ENCODE measurements around the gene STAC2. TPM values are rescaled to one million over a fixed set of nuclear protein-coding genes. Genes with fewer than 3 reads are reported as not detected.

STAC2 gene
- total RNA-seq, 2 experiments from 2014 or later, result not detected

- Mint-ChIP-seq H3K27ac (no peak overlapping the region), H3K4me1 (peaks cover 10% of the 10 kb centered on the region), H3K9me3 (no peaks in the 10 kb centered on the region), H3K27me3 (peaks cover 33% of the 10 kb centered on the region), H3K36me3 (ENCODE audit: low read depth) (no peaks in the 10 kb centered on the region), H3K4me3 (no peak overlapping the region)
- no peak for DNase-seq
- POLR2A ChIA-PET, result interaction anchor here (0.9 to 1.9 kb wide), 2 partner anchors 11 to 30 kb away, joined by 3 to 7 read pairs; partner anchors contain the start of gene RPL19
- CTCF ChIA-PET, result interaction anchor here (0.9 to 20.4 kb wide), 5 partner anchors 8 to 24 kb away, joined by 3 to 208 read pairs (median 7); no protein-coding TSS in a partner anchor
Measured at GRCh38 chr17:39230361-39230760, 4.6 kb upstream of the STAC2 start.

- POLR2A ChIA-PET, result interaction anchor here (1.9 kb wide), 1 partner anchor 29 kb away, joined by 7 read pairs; the partner anchor contains the start of gene RPL19
- no peak overlapping the region for H3K27ac Mint-ChIP-seq
- H3K9me3 Mint-ChIP-seq, result no peaks in the 10 kb centered on the region
- no peak for DNase-seq
- H3K4me1 Mint-ChIP-seq, result peaks cover 11% of the 10 kb centered on the region
- H3K4me3 Mint-ChIP-seq, result no peak overlapping the region
- H3K36me3 Mint-ChIP-seq (ENCODE audit: low read depth), result no peaks in the 10 kb centered on the region
- H3K27me3 Mint-ChIP-seq, result peaks cover 35% of the 10 kb centered on the region
- CTCF ChIA-PET, result interaction anchor here (1.9 to 20.4 kb wide), 2 partner anchors 9 to 23 kb away, joined by 7 to 208 read pairs; no protein-coding TSS in a partner anchor
Measured at GRCh38 chr17:39229274-39229913, 3.6 kb upstream of the STAC2 start.

- no peak for DNase-seq
- ChIA-PET POLR2A (interaction anchor here (0.7 to 1.4 kb wide), 2 partner anchors 13 to 18 kb away, joined by 3 read pairs; no protein-coding TSS in a partner anchor), CTCF (interaction anchor here (1.1 kb wide), 1 partner anchor 9 kb away, joined by 3 read pairs; no protein-coding TSS in a partner anchor)
- peaks cover 11% of the 10 kb centered on the region for H3K4me1 Mint-ChIP-seq
- H3K9me3 Mint-ChIP-seq, result no peaks in the 10 kb centered on the region
- no peaks in the 10 kb centered on the region for H3K36me3 Mint-ChIP-seq (ENCODE audit: low read depth)
- H3K4me3 Mint-ChIP-seq, result no peak overlapping the region
- H3K27ac Mint-ChIP-seq, result no peak overlapping the region
- peaks cover 54% of the 10 kb centered on the region for H3K27me3 Mint-ChIP-seq
Measured at GRCh38 chr17:39227364-39227919, 1.7 kb upstream of the STAC2 start.

- no peak overlapping the region for H3K27ac Mint-ChIP-seq
- peaks cover 46% of the 10 kb centered on the region for H3K27me3 Mint-ChIP-seq
- ChIA-PET CTCF (interaction anchor here (1.2 kb wide), 1 partner anchor 10 kb away, joined by 3 read pairs; no protein-coding TSS in a partner anchor), POLR2A (interaction anchor here (1.4 kb wide), 1 partner anchor 12 kb away, joined by 3 read pairs; no protein-coding TSS in a partner anchor)
- peaks cover 7% of the 10 kb centered on the region for H3K4me1 Mint-ChIP-seq
- no peaks in the 10 kb centered on the region for H3K36me3 Mint-ChIP-seq (ENCODE audit: low read depth)
- no peak for DNase-seq
- no peak overlapping the region for H3K4me3 Mint-ChIP-seq
- no peaks in the 10 kb centered on the region for H3K9me3 Mint-ChIP-seq
Measured at GRCh38 chr17:39225959-39226683, 376 bp upstream of the STAC2 start.

- Mint-ChIP-seq H3K4me1 (peaks cover 7% of the 10 kb centered on the region), H3K27me3 (peaks cover 46% of the 10 kb centered on the region), H3K9me3 (no peaks in the 10 kb centered on the region), H3K4me3 (no peak overlapping the region), H3K27ac (no peak overlapping the region), H3K36me3 (ENCODE audit: low read depth) (no peaks in the 10 kb centered on the region)
- CTCF ChIA-PET, result no interaction called here
- no peak for DNase-seq
- POLR2A ChIA-PET, result no interaction called here
Measured at GRCh38 chr17:39224778-39225307, 902 bp downstream of the STAC2 start.

- ChIA-PET POLR2A (no interaction called here), CTCF (no interaction called here)
- Mint-ChIP-seq H3K4me1 (peaks cover 7% of the 10 kb centered on the region), H3K27ac (no peak overlapping the region), H3K27me3 (peaks cover 47% of the 10 kb centered on the region), H3K4me3 (no peak overlapping the region), H3K9me3 (no peaks in the 10 kb centered on the region), H3K36me3 (ENCODE audit: low read depth) (no peaks in the 10 kb centered on the region)
- no peak for DNase-seq
Measured at GRCh38 chr17:39223907-39224777, 1.6 kb downstream of the STAC2 start.

GRCh38 chr17:39222866-39223834, 2.6 kb downstream of the STAC2 start:
- peaks cover 7% of the 10 kb centered on the region for H3K4me1 Mint-ChIP-seq
- DNase-seq, result no peak
- peaks cover 50% of the 10 kb centered on the region for H3K27me3 Mint-ChIP-seq
- ChIA-PET POLR2A (no interaction called here), CTCF (interaction anchor here (0.8 to 2.4 kb wide), 2 partner anchors 9 to 12 kb away, joined by 3 to 8 read pairs; no protein-coding TSS in a partner anchor)
- H3K9me3 Mint-ChIP-seq, result no peaks in the 10 kb centered on the region
- H3K36me3 Mint-ChIP-seq (ENCODE audit: low read depth), result no peaks in the 10 kb centered on the region
- H3K4me3 Mint-ChIP-seq, result no peak overlapping the region
- H3K27ac Mint-ChIP-seq, result no peak overlapping the region

- POLR2A ChIA-PET, result no interaction called here
- Mint-ChIP-seq H3K36me3 (ENCODE audit: low read depth) (no peaks in the 10 kb centered on the region), H3K27me3 (peaks cover 48% of the 10 kb centered on the region), H3K4me3 (no peak overlapping the region), H3K27ac (no peak overlapping the region), H3K4me1 (peaks cover 8% of the 10 kb centered on the region), H3K9me3 (no peaks in the 10 kb centered on the region)
- CTCF ChIA-PET, result interaction anchor here (2.4 kb wide), 1 partner anchor 10 kb away, joined by 8 read pairs; no protein-coding TSS in a partner anchor
- DNase-seq, result no peak
Measured at GRCh38 chr17:39222151-39222550, 3.6 kb downstream of the STAC2 start.

- Mint-ChIP-seq H3K4me1 (peaks cover 8% of the 10 kb centered on the region), H3K27me3 (peaks cover 53% of the 10 kb centered on the region), H3K4me3 (no peak overlapping the region), H3K27ac (no peak overlapping the region), H3K36me3 (ENCODE audit: low read depth) (no peaks in the 10 kb centered on the region), H3K9me3 (no peaks in the 10 kb centered on the region)
- ChIA-PET POLR2A (no interaction called here), CTCF (interaction anchor here (1.4 to 2.4 kb wide), 2 partner anchors 10 to 23 kb away, joined by 4 to 8 read pairs; no protein-coding TSS in a partner anchor)
- no peak for DNase-seq
Measured at GRCh38 chr17:39221572-39221971, 4.2 kb downstream of the STAC2 start.

GRCh38 chr17:39219647-39220154, 6.0 kb downstream of the STAC2 start:
- DNase-seq, result no peak
- CTCF ChIA-PET, result interaction anchor here (1.2 to 1.3 kb wide), 2 partner anchors 17 to 19 kb away, joined by 3 read pairs; no protein-coding TSS in a partner anchor
- Mint-ChIP-seq H3K9me3 (no peaks in the 10 kb centered on the region), H3K27ac (no peak overlapping the region), H3K36me3 (ENCODE audit: low read depth) (no peaks in the 10 kb centered on the region), H3K27me3 (peaks cover 51% of the 10 kb centered on the region), H3K4me1 (peaks cover 2% of the 10 kb centered on the region), H3K4me3 (no peak overlapping the region)
- POLR2A ChIA-PET, result interaction anchor here (0.8 kb wide), 1 partner anchor 11 kb away, joined by 3 read pairs; no protein-coding TSS in a partner anchor

GRCh38 chr17:39218906-39219305, 6.8 kb downstream of the STAC2 start:
- H3K27ac Mint-ChIP-seq, result no peak overlapping the region

More at GRCh38 chr17:39218906-39219305, 6.8 kb downstream of the STAC2 start:
- no peak for DNase-seq
- H3K27me3 Mint-ChIP-seq, result peaks cover 47% of the 10 kb centered on the region
- H3K36me3 Mint-ChIP-seq (ENCODE audit: low read depth), result no peaks in the 10 kb centered on the region
- H3K4me3 Mint-ChIP-seq, result no peak overlapping the region
- ChIA-PET CTCF (interaction anchor here (1.1 to 1.6 kb wide), 5 partner anchors 12 to 54 kb away, joined by 3 to 5 read pairs (median 3); no protein-coding TSS in a partner anchor), POLR2A (no interaction called here)
- no peaks in the 10 kb centered on the region for H3K9me3 Mint-ChIP-seq
- H3K4me1 Mint-ChIP-seq, result peaks cover 1% of the 10 kb centered on the region
